ENCODE results near the gene TSKU.

GRCh38 chr11:76843907-76844306, 60.8 kb downstream of the TSKU start:
- TF ChIP-seq ZNF274 (IDR thresholded peaks at IDR 0.05; ENCODE audit: low read depth, low read length) (no peak), SUZ12 (IDR thresholded peaks at IDR 0.05; ENCODE audit: extremely low read depth, insufficient read depth, insufficient read length) (no peak)

All from NT2/D1 (cell line).